Brain microvascular endothelial cell (primary cell): ENCODE results near the gene AKR1C2.
"Not testable (repeated sequence)": the region's sequence is repeated elsewhere in the genome, so short reads cannot be mapped to it uniquely, and the experiment has no call there.

Source experiments
- DNase-seq: peaks from one replicate; pipeline ENCODE4 v3.0.0-alpha.2; 2020
- H3K27ac ChIP-seq: fragments of 250-450 bp; sonication (Bioruptor Pico); 2 replicates; pipeline ENCODE4 v1.5.1; 2020; ENCODE audit warnings: mild to moderate bottlenecking, moderate library complexity
- H3K27me3 ChIP-seq: fragments of 250-450 bp; sonication (Bioruptor Pico); replicated peaks from 2 replicates; pipeline ENCODE4 v1.5.1; 2020; ENCODE audit warnings: mild to moderate bottlenecking
- H3K36me3 ChIP-seq: fragments of 250-450 bp; sonication (Bioruptor Pico); replicated peaks from 2 replicates; pipeline ENCODE4 v1.5.1; 2020; ENCODE audit warnings: mild to moderate bottlenecking
- H3K4me3 ChIP-seq: 2 replicates; pipeline ENCODE4 v1.5.1; 2011; ENCODE audit warnings: low read depth, mild to moderate bottlenecking, control low read depth, low read length, moderate library complexity
- in situ Hi-C: cut with HindIII; loops from 2 replicates; pipeline ENCODE4 v1.10.0; 2017; ENCODE audit warnings: low sequenced_read_pairs, low pct_ligation_motif_present
- TF ChIP-seq, protein P1 (sequence below): IDR thresholded peaks from 2 replicates; pipeline ENCODE4 v1.5.1; 2011; ENCODE audit warnings: low read depth, mild to moderate bottlenecking, moderate library complexity, low read length, control low read depth, inconsistent platforms; ENCODE audit errors: missing control alignments

Gene AKR1C2

DNA sequence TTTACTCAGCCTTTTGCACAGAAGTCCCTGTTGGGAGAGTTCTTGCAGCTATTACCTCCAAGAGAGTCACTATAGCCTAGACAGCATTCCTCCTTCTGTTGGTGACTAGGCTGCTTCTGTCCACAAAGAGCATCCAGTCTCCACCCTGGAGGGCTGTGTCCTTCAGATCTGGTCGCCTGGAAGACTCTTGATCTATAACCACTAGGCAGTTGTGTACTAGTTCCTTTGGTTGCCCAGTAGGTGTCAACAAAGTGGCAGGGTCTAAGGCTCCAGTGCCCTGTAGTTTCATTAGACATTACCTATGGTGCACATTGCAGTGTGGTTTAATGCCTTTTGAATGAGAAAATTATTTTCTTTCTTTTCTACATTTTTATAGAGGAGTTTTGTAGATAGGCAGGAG, 11.3 kb upstream of the AKR1C2 start:
- DNase-seq = no peak
- TF ChIP-seq, protein P1, sequence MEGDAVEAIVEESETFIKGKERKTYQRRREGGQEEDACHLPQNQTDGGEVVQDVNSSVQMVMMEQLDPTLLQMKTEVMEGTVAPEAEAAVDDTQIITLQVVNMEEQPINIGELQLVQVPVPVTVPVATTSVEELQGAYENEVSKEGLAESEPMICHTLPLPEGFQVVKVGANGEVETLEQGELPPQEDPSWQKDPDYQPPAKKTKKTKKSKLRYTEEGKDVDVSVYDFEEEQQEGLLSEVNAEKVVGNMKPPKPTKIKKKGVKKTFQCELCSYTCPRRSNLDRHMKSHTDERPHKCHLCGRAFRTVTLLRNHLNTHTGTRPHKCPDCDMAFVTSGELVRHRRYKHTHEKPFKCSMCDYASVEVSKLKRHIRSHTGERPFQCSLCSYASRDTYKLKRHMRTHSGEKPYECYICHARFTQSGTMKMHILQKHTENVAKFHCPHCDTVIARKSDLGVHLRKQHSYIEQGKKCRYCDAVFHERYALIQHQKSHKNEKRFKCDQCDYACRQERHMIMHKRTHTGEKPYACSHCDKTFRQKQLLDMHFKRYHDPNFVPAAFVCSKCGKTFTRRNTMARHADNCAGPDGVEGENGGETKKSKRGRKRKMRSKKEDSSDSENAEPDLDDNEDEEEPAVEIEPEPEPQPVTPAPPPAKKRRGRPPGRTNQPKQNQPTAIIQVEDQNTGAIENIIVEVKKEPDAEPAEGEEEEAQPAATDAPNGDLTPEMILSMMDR = no peak
- H3K36me3 ChIP-seq = no peaks in the 10 kb centered on the region
- in situ Hi-C loops = no loop called here
- H3K27me3 ChIP-seq = no peaks in the 10 kb centered on the region
- no peak overlapping the region for H3K4me3 ChIP-seq
- H3K27ac ChIP-seq = no peak overlapping the region

DNA sequence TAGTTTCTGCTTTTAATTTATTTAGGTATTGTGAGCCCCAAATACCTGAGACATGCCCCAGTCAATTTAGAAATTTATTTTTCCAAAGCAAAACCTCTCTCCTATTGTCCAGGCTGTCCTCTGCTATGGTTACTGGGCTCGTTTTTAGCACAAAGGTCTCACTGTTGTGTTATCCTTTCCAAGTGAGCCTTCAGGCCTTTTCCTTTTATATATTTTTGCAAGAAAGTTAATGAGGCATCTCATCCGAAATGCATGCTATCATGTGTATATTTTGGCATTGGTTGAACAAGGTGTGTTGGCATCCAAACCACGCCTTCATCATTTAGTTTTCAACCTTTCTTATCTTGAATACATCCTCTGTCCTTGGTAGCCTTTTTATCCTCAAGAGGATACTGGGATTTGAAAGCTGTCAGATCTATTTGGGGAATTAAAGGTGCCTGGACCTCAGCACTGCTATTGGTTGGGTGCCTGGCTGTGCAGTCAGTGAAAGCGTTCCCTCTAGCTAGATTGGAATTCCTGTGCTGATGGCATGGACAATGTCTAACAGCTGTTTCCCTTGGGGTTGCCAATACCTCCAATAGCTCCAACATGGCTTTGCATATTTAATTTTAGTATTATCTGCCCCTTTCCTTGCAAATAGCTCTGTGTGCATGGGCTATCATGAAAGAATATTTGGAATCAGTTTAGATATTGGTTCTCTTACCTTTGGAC, 10.7 kb upstream of the AKR1C2 start:
- H3K36me3 ChIP-seq, DNase-seq, in situ Hi-C loops, H3K27ac ChIP-seq, H3K27me3 ChIP-seq, H3K4me3 ChIP-seq: not testable (repeated sequence)

DNA sequence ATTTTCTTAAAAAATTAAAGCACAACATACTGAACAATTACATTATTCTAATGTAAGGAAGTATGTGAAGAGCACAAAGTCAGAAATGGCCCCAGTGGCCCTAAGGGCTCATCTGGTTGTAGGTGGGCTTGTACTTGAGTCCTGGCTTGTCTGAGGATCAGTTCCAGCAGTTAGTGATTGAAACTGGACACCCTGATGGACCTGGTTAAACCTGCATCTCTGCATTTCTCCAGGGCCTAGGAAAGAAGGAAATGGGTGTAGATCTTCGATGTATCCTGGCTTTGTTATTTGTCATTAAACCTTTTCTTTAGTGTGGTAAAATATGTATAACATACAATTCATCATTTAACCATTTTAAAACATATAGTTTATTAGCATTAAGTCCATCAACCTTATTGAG, 9.7 kb upstream of the AKR1C2 start:
- in situ Hi-C loops = no loop called here
- TF ChIP-seq, protein P1 = no peak
- Histone ChIP-seq H3K36me3 (no peaks in the 10 kb centered on the region), H3K4me3 (no peak overlapping the region), H3K27ac (no peak overlapping the region), H3K27me3 (no peaks in the 10 kb centered on the region)
- no peak for DNase-seq

GRCh38 chr10:5012595-5012994, 8.9 kb upstream of the AKR1C2 start:
- TF ChIP-seq, protein P1 = no peak
- no peaks in the 10 kb centered on the region for H3K27me3 ChIP-seq
- in situ Hi-C loops = no loop called here

DNA sequence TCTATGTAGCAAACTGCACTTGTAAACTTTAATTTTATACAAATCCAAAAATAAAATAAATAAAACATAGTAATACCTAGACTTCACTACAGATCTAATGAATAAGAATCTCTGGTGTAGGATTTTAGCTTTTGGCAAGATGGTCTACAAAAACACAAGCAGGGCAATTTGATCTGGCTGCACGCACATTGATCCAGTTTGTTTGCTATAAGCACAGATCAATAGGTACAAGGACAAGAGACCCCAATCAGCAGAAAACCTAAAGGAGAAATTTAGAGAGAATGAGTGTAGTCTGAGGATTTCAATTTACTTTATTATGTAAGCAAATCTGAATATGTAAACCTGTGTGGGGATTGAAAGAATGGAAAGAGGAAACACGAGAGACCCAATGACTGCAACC, 7.7 kb upstream of the AKR1C2 start:
- H3K36me3 ChIP-seq, H3K27me3 ChIP-seq, H3K4me3 ChIP-seq, H3K27ac ChIP-seq, in situ Hi-C loops, DNase-seq: not testable (repeated sequence)

More at GRCh38 chr10:5012595-5012994, 8.9 kb upstream of the AKR1C2 start:
- Histone ChIP-seq H3K36me3 (no peaks in the 10 kb centered on the region), H3K27ac (no peak overlapping the region), H3K4me3 (no peak overlapping the region)
- DNase-seq = no peak

- H3K27me3 ChIP-seq, H3K27ac ChIP-seq, DNase-seq, H3K4me3 ChIP-seq, in situ Hi-C loops, H3K36me3 ChIP-seq: not testable (repeated sequence)
These were observed 6.4 kb upstream of the AKR1C2 start for GRCh38 chr10:5010043-5010442.

GRCh38 chr10:5008857-5009548, 5.3 kb upstream of the AKR1C2 start:
- H3K27ac ChIP-seq, H3K27me3 ChIP-seq, H3K36me3 ChIP-seq, H3K4me3 ChIP-seq, DNase-seq, in situ Hi-C loops: not testable (repeated sequence)

- H3K27me3 ChIP-seq, H3K4me3 ChIP-seq, H3K36me3 ChIP-seq, in situ Hi-C loops, DNase-seq, H3K27ac ChIP-seq: not testable (repeated sequence)
These were observed 844 bp upstream of the AKR1C2 start for GRCh38 chr10:5004501-5004900.

DNA sequence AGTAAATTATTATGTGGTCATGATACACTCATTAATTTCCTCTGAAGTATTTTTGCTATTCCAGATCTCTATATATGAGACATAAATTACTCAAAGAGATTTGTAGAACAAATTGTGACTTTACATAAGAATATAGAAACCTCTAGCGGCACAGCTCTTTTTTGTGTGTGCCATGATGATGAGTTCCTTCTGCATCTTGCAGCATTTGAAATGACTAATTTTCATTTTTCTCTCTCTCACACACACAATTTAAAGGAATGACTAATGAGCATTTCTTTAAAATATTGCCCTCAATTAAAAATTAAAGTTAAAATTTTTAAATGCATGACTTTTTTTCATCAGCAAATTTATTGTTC, 351 bp upstream of the AKR1C2 start:
- H3K36me3 ChIP-seq, H3K27me3 ChIP-seq, DNase-seq, in situ Hi-C loops, H3K27ac ChIP-seq, H3K4me3 ChIP-seq: not testable (repeated sequence)
